Measurements from ENCODE around the gene SLC44A5.

SLC44A5 gene

DNA sequence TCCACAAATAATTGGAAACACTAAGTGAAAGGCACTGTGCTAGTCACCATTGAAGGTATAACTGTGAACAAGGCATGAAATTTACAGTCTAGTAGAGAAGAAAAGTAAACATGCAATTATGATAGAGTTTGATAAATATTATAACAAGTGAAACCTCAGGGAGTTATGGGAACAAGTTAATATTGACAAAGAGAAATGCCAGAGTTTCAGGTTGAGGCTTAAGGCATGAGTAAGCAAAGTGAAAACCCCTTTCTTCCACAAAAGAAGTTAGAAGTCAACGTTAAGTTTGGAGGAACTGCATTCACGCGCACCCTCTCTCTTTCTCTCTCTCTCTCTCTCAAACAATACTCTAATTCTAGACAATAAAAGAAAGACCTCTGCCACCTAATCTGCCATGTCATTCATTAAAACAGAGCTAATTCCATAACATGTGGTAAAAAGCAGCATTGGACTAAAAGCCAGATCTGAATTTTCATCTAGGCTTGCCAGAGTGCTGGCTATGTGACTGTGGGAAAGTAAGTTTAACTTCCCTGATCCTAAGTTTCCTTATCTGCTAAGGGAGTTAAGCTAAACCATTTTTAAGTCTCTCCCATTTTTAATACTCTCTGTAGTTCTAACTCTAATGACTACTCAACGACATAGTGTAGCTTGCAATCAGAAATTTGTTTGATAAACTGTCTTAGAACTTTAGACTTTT, 22.0 kb downstream of the SLC44A5 start:
- no peak for DNase-seq

DNA sequence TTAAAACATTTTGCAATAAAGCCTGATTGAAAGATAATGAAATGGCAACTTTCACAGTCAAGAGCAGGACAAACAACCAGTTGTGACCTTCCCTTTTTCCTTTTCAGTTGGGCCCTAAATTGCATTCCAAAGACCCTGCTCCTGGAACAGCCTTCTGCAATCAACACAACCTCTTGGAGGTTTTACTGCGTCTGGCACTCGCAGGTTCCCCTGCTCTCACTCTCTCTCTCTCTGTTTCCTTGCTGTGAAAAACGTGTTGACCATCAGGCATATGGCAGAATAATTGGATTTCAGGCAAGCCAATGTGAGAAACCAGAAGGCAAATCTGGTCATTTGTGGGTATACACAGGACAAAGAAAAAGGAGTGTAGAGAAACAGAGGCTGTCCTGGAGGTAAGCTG, 23.2 kb downstream of the SLC44A5 start:
- no peak for DNase-seq

DNA sequence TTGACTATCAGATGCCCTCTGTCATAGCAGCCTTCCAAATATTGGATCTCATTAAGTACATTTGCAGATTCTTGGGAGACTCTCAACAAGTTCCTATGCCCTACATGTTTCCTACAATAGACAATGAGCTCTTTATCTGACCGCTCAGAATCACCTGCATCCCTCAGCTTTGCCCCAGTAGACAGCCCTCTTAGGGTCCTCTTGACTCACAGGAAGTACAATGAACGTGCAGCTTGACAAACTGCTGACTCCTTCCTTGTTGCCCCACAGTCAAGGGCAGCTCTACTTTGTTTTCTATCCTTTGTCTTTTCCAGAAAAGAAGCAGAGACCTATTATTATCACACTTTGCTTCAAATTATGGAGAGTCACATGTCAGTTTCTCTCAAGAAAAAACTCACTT, 27.6 kb downstream of the SLC44A5 start:
- DNase-seq = no peak

DNA sequence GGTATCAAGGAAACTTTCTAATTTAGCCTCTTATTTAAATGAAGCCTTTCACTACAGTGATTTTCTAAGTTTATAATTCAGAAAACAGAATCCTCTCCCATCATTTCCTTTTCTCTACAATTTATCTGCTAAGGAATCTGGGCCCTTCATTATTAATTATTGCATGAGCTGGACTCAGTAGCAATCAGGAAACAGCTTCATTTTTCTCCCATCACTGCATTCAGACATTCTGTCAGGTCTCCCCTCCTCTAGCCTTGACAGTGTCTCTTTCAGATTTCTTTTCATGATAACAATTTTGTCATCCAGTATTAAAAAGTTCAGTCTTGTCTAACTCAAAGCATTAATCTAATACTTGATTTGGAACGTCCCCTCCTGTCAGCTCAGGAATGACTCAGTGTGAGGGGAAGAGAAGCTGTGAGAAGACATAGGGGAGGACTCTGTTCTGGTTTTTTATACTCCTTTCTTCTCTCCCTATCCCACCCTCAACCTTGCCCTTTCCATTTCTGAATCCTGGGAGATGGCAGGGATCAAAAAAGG, 28.1 kb downstream of the SLC44A5 start:
- DNase-seq = no peak

DNA sequence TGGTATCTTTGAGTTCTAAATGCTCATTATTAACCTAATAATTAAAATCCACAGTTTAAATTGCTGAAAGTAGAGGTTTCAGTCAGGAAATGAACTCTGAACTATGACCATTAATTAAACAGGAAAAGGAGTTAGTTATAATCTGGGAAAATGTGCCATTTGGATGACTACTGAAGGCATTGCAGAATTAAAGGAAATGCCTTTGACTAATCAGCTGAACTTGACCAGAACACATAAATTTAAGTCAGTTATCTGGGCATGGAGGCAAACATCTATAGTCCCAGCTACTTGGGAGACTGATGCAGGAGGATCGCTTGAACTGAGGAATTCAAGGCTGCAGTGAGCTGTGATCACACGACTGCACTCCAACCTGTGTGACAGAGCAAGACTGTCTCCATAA, 31.9 kb downstream of the SLC44A5 start:
- no peak for DNase-seq

DNA sequence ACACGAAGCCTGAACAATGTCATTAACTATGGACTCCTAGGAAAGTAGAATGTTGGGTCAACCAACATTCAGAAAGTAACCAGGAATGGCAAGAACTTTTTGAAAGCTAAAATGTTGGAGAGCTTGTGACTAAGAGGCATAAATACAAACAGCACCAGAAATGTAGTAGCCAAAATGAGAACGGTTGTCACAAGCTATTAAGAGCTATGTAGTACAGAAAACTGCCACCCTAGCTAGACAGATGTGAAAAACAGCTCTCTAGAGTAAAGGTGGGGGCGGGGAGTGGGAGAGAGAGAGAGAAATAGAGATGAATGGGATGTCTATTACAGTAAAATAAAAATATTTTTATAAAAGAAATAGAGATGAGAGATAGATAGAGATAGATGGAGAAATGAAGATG, 35.1 kb downstream of the SLC44A5 start:
- DNase-seq = no peak

DNA sequence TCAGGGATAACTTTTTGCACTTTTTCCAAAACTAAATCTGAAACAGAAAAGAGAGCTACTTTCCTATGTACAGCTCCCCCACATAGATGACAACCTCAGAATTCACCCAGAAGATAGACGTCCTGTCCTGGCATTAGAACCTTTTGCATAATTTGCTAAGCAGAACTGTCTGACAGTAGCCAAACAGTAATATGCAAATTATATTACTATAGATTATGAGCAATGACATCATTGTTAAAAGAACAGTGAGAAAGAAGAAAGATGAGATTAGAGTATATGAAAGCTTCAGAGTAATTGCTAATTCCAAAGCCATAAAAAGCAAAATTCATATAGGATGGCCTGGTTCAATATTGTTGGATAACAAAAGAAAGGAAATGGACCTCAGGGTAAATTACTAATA, 43.7 kb downstream of the SLC44A5 start:
- DNase-seq = no peak

DNA sequence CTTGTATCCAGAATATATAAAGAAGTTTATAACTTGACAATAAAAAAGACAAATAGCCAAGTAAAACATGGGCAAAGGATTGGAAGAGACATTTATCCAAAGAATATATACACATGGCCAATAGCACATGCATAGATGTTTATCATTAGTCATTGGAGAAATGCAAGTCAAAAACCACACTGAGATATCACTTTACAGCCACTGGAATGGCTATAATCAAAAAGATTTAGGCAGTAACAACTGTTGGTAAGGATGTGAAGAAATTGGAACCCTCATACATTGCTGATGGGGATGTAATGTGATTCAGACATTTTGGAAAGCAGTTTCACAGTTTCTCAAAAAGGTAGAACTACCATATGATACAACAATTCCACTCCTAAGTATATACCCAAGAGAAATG, 51.1 kb downstream of the SLC44A5 start:
- DNase-seq = no peak

DNA sequence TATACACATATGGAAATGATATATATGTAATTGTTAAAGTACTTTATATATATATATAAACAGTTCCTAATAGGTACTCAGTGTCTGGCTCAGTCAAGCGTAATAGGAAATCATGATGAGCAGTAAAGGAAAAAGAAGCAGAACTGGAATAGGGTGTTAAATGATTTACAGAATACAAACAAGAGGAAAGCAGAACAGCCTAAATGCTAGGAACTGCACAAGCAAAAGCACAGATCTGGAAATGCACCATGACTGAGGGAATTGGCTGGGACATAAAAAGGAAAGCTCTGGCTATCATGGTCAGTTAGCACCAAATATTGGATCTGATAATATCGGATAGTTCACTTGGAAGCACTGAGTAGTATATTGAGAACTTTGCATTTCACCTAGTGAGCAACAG, 51.8 kb downstream of the SLC44A5 start:
- DNase-seq = no peak

DNA sequence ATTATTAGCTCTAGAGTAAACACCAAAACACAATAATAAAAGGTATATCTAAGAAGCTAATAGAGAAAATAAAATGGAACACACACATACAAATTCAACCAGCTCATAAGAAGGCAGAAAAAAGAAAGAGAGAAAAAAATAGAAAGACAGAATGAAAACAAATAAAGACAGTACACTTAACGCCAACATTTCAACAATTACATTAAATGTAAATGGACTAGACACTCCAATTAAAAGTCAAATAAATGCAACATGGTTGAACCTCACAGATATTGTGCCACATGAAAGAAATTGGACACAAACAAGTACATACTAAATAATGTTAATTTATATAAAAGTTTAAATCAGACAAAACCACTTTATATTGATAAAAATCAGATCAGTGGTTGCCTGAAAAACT, 56.0 kb downstream of the SLC44A5 start:
- DNase-seq = no peak

DNA sequence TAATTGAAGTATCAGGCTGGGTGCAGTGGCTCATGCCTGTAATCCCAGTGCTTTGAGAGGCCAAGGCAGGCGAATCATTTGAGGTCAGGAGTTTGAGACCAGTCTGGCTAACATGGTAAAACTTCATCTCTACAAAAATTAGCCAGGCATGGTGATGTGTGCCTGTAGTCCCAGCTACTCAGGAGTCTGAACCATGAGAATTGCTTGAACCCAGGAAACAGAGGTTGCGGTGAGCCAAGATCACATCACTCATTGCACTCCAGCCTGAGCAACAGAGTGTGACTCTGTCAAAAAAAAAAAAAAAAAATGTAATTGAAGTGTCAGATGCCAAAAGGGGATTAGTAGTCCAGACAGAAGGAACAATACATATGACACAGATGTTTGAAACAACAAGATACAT, 56.7 kb downstream of the SLC44A5 start:
- DNase-seq = no peak

DNA sequence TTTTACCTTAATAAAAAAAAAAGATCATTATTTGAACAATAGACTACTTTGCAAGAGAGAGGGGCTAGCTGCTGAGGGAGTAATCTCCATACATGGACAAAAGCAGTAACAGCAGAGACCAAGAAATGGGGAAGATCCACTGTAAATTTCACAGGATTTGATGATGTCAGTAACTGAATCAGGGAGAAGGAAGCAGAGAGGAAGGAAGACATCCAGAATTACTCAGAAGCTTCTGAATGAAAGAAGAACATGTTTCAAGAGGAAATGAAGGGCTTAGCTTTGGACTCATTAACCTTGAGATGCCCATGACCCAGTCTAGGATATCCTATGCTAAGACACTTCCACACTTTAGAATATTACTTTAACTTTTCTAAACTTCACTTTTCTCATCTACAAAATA, 60.4 kb downstream of the SLC44A5 start:
- DNase-seq = no peak

DNA sequence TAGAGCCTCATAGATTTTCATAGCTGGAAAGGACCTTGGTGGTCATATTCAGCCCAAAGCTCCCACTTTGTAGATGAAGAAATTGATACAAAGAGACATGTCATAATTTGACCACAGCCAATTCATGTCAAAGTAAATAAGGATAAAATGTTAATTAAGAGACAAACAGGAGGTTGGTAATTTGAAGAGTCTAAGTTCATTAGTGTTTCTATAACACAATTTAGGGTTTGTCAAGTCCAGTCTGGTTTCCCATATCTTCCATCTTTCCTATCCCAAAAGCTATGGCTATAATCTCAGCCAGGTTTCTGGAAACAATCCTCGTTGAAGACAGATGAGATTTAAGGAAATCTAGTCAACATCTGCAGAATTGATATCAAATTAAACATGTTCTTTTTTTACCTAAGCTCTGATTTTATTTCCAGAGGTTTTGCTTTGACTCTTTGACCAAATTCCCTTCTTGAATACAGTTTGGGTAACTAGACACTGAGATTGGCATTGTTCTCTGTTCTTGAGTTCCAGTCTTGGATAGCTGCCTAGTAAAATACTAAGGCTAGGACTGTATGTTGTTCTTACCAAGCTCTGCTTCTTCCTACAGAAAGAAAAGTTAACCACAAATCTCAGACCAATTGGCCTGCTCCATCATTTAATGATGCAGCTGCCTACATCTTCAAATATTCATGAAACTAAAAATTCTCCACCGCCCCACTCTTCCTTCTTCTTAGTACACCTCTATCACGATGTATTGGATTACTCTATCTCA, 62.0 kb downstream of the SLC44A5 start:
- no peak for DNase-seq

DNA sequence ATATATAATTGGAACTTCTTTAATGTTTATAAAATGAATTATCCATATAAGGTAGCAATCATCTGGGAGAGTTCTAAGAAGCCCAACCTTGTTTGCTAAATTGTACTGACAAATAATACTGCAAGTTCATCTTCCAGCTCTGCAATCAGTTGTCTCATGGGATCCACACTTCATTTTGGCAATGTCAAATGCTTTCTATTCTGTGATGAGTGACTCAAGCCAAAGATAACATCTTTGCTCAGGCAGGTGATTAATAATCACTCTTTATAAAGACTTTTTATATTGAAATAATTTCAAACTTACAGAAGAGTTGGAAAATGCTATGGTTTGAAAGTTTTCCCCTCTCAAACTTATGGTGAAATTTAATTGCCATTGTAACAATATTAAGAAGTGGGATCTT, 67.2 kb downstream of the SLC44A5 start:
- no peak for DNase-seq

DNA sequence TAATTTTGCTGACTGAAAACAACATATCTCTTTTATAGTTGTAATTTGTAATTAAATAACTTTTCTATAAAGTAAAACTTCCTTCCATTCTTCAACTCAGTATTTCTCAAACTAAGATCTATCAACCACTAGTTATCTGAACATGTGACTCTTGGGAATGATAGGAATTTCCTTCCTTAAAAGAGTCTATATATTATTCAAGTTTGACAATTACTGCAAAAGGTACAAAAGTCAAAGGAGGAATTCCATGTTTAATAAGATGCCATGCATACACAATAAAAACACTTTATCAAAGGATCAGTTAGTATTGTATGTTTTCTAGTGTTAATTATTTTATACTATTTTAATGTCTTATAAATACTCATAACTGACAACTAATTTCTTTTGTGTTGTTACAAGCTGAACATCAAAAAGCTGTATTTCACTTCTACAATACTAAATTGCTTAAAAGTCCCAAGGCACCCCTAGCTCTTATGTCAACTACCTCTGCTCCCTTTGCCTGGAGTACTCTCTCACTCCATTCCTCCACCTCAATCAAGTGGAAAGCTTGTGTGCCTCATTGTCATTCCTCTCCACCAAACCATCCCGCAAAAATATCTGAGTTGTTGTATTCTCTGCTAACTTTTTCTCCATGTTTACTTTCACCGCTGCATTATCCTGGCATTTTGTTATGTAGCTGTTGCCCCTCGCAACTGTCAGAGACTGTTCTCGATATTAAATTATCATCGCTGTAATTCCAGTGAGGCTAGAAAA, 67.9 kb downstream of the SLC44A5 start:
- DNase-seq = no peak

DNA sequence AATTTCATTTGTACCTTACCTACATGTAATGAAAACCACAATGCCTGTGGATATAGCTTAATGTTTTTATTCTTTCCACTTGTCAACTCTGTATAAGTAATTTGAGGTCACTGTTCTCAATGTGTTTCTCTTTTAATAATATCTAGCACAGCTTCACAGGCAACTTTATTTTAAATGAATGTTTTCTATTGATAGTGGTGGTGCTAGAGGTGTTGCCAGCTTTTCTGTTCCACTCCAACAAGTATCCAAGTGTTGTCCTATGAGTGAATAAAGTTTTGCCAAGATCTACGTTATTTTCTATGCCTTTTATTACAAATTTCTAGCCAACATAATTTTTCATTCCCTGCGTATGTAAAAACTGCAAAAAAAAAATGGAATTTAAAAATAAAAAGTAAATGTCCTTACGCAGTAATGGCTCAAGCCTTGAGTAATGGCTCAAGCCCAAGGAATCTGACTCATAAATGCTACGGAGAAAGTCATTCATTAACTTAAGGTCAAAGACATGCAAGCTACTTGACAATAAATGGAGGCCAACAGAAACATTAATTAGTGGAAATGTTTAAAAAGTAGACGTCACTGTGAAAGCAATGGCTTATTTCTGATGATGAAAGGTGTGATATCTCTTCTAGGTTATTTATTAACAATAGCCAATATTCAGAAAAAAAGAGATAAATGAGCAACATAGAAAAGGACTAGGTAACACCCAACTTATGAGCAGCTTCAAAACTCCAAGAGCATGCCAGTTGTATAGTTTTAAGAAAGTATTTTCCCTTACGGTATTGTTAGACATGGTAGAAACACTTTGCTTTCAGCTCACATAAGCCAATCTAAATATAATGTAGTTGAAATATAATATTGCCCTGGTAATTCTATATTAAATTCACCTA, 71.4 kb downstream of the SLC44A5 start:
- no peak for DNase-seq

DNA sequence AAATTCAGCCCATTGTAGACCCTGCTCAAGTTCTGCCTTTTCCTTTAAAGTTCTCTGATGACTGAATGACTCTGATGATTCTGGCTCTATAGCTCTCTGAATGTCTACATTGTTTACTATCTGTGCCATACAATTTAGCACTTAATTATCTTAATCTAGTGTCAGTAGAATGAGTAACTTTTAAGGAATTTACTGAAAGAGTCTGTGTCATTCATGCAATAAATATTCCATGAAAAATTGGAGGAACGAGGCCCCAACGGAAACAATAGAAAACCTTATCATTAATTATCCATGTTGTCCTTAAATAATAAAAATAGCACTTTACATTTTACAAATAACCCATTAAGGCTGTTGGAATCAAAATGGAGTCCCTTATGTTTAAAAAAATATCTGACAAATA, 77.8 kb downstream of the SLC44A5 start:
- DNase-seq = no peak

DNA sequence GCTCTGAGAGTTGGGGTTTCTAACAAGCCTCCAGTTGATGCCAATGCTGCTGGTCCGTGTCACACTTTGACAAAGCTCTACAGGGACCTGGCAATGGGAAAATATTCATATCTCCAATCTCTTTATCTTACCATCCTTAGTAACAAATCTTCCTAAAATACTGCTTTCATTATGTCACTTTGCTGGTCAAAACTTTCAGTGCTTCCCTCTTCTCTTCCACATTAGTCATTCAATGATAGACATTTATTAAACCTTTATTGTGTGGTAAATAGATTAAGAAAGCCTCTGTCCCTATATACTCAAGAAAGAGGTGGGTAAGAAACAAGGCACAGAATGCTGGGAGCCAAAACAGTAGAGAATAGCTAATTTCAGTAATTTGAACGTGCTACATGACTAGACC, 79.3 kb downstream of the SLC44A5 start:
- no peak for DNase-seq

DNA sequence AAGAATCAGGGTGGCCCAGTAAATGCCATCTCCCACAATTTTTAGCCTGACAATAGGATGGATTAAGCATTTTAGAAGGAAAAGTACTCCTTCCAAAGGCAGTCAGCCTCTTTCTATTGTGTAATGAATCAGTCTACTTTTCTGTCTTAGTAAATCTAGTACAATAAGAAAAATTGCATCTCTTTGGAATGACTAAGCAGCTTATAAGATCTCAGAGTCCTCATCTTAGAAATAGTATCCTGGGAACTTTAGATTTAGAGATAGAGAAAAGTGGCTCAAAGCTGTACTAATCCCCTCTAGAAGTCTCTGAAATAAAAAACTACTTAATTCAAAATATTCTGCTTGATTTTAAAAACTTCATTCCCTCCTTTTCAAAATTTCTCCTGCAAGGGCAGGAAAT, 81.4 kb downstream of the SLC44A5 start:
- no peak for DNase-seq

DNA sequence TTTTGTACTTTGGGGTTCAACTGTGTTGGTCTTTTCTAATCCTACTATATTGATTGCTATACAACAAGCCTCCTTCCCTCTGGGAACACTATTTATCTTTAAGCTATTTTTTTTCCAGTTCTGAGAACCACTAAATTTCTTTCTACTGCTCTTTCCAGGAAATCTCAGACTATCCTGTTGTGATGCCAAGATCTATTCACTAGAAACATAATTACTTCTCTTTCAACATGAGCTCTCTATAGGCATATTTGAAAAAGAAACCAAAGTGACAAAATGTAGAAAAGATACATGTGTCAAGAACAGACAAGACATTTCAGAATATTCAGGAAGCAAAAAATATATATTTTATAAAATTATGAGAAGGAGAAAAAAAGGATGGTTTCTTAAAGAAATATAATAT, 82.9 kb downstream of the SLC44A5 start:
- DNase-seq = no peak

DNA sequence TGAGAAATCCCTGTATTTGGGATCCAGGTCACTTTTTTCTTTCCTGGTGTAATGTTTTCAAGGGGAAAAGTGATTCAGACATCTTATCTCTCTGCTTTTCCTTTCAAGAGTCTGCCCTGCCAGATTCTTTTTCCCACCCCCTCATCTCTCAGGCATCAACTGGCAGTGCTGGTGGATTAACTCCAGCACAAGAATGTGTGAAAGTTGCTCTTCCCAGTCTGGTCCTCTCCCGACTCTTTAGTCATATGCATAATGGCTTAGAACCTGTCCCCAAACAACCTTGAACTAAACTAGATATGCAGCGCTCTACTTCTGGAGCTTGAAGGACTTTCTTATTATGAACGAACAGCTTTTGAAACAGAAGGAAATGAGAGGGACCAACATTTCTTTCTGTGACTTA, 88.5 kb downstream of the SLC44A5 start:
- no peak for DNase-seq

DNA sequence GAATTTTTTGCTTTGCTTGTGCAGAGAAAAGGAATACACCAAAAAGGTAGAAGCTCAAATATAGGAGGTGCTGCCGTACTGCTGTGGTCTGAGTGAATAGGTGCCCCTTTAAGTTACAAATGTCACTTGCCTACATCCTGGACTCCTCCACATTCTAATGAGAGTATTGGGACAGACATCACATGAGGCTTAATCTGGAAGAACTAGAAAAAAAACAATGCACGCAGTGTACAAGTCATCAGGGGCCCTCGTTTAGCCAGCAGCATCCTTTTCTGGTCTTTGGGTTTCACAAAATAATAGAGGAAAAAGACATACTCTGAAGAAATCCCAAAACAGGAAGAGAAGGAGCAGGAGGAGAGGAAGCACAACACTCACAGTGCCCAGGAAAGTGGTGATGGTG, 89.3 kb downstream of the SLC44A5 start:
- DNase-seq = no peak

Data from NCI-H187 (cell line).